Astrocyte of the spinal cord (primary cell): ENCODE measurements around the gene RAD23A.

Experiments
- DNase-seq: peaks from one replicate; pipeline ENCODE4 v3.0.0; 2011; ENCODE audit warnings: low read depth, low spot score
- H3K4me3 ChIP-seq: 2 replicates; pipeline ENCODE4 v1.5.1; 2011; ENCODE audit warnings: low read depth, mild to moderate bottlenecking, low read length, moderate library complexity
- CTCF ChIP-seq: IDR thresholded peaks from 2 replicates; pipeline ENCODE4 v1.5.1; 2012; ENCODE audit warnings: low read depth, mild to moderate bottlenecking, low read length, inconsistent platforms
- in situ Hi-C: cut with HindIII; loops from 2 replicates; pipeline ENCODE4 v1.10.0; 2017; ENCODE audit warnings: low sequenced_read_pairs

Gene RAD23A

GRCh38 chr19:12930002-12930645, 15.5 kb upstream of the RAD23A start:
- H3K4me3 ChIP-seq: no peak overlapping the region
- no peak for DNase-seq
- TF ChIP-seq CTCF: no peak
- in situ Hi-C loops: no loop called here

- no peak for TF ChIP-seq CTCF
- in situ Hi-C loops: no loop called here
- H3K4me3 ChIP-seq: peak overlapping the region; percentile 96
- DNase-seq: no peak
Observed at GRCh38 chr19:12932392-12933286, 13.0 kb upstream of the RAD23A start.

- peak; percentile 90 for DNase-seq
- TF ChIP-seq CTCF: no peak
- H3K4me3 ChIP-seq: peak within 1 kb of the TSS; percentile 96
- in situ Hi-C loops: no loop called here
Observed at GRCh38 chr19:12933287-12934072, 12.2 kb upstream of the RAD23A start, which contains the start of gene FARSA. FARSA (minus strand) TSS chr19:12933711; CDS start chr19:12933696, 15 bp downstream.

- in situ Hi-C loops: no loop called here
- H3K4me3 ChIP-seq: no peak overlapping the region
- no peak for DNase-seq
- TF ChIP-seq CTCF: no peak
Observed at GRCh38 chr19:12935071-12935470, 10.6 kb upstream of the RAD23A start.

- no peak overlapping the region for H3K4me3 ChIP-seq
- in situ Hi-C loops: no loop called here
- DNase-seq: no peak
Observed at GRCh38 chr19:12936582-12936981, 9.1 kb upstream of the RAD23A start.

More at GRCh38 chr19:12936582-12936981, 9.1 kb upstream of the RAD23A start:
- TF ChIP-seq CTCF: no peak
